HG02798 (cell line): ENCODE measurements around the gene LMBRD1.
A peak's percentile ranks its signal among the peaks of the same experiment; 100 is the strongest.

Source experiments
- ATAC-seq: cut with Tn5 transposase; IDR thresholded peaks from one replicate; pipeline ENCODE4 v1.9.1; 2021; ENCODE audit warnings: mild to moderate bottlenecking; ENCODE audit not compliant: unreplicated experiment, poor library complexity

Gene LMBRD1

DNA sequence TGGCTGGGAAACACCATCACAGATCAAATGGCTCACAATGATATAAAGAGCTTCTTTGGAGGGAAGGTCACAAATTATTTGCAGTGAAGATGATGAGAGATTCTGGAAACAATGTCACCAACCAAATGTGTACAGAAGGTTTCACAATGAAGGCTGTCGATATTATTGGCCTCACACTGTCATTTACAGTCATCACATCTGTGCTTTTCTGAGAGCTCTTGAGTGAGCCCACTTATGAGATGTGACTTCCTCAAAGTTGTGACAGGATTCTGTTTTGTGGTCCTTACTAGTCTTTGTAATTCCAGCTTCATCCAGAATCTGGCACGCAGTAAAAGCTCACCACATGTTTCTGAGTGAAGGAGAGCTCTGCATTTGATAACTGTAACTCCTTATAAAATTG lies 133.6 kb downstream of the LMBRD1 start:
- ATAC-seq = no peak

GRCh38 chr6:69650703-69651102 lies 146.1 kb downstream of the LMBRD1 start:
- no peak for ATAC-seq

- no peak for ATAC-seq
Measured at GRCh38 chr6:69647726-69648125, 149.1 kb downstream of the LMBRD1 start.

GRCh38 chr6:69643688-69644087 lies 153.1 kb downstream of the LMBRD1 start:
- no peak for ATAC-seq

DNA sequence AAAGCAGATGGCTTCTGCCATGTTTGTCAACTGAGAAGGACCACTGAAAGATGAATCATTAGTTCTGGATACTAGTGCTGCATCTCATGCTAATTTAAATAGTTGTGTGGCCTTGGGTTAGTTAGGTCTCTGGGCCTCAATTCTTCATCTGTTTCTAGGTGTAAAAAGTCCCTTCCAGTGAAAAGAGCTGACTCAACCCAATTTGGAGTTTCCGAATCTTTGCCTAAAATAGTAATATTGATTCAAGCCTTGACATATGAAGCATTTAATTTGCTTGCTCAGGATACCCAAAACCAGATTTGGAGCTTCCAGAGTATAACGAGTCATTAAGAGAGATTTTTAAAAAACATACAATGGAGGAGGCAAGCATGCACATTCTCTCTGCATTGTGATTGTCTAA lies 163.9 kb downstream of the LMBRD1 start:
- no peak for ATAC-seq

GRCh38 chr6:69631552-69632346 lies 165.1 kb downstream of the LMBRD1 start:
- peak; percentile 45 for ATAC-seq

DNA sequence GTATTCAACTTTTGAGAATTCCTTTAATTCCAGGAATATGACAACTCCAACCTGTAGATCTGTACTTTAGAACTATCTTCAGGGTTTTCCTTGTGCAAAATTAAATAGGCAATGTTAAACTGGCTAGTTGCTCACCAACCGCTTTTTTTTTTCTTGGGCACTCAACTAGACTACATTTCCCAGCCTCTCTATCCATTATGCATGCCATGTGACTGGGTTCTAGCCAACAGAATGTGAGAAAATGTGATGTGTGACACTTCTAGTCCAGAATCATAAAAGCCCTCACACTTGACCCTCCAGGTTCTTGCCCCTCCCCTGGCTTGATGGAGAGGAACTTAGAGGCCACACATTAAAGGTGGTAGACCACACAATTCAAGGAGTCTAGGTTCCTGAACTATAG lies 166.0 kb downstream of the LMBRD1 start:
- ATAC-seq = no peak

GRCh38 chr6:69627625-69628024 lies 169.2 kb downstream of the LMBRD1 start:
- ATAC-seq = no peak

DNA sequence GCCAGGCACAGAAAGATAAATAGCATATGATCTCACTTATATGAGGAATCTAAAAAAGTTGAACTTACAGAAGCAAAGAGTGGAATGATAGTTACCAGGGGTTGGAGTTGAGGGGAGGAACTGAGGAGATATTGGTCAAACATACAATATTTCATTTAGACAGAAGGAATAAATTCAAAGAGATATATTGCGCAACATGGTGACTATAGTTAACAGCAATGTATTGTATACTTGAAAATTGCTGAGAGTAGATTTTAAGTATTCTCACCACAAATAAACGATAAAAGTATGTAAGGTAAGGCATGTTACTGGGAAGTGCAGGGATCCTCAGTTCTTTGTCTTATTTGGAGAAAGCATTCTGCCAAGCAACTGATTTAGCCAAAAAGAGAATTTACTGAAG lies 171.9 kb downstream of the LMBRD1 start:
- no peak for ATAC-seq
